SH-SY5Y (cell line): ENCODE measurements around the gene ACTN4.

ENCODE experiments used
- GATA2 ChIP-seq: IDR thresholded peaks from 2 replicates; pipeline ENCODE4 v1.6.1; 2011; ENCODE audit warnings: mild to moderate bottlenecking, low read depth, low read length
- GATA3 ChIP-seq: IDR thresholded peaks from 2 replicates; pipeline ENCODE4 v1.6.1; 2011; ENCODE audit warnings: low read depth, mild to moderate bottlenecking, low read length, moderate library complexity

- TF ChIP-seq GATA3 (no peak), GATA2 (no peak)
These were observed 52.3 kb downstream of the ACTN4 start for GRCh38 chr19:38699647-38700349.
